ENCODE results near the gene MKRN2OS.

Gene MKRN2OS

DNA sequence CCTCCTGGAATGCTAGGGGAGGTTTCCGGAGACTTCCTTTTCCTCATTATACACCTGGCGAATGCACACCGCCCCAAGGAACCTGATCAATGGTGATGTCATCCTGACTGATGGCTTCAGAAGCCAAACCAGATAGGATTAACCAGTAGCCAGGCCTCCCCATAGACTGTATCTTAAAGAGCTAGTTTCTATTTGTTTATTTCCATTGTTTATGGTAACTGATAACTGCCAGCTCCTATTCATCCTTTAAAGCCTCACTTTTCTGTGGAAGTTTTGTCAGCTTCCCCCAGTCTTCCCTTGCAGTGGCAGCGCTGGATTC, at the start of gene MKRN2OS:
MKRN2OS (minus strand) TSS at position 27 of the 319 bp plus-strand sequence. CDS start 35 bp downstream, outside the sequence.
- no peak for DNase-seq (ENCODE audit: low read depth)

DNA sequence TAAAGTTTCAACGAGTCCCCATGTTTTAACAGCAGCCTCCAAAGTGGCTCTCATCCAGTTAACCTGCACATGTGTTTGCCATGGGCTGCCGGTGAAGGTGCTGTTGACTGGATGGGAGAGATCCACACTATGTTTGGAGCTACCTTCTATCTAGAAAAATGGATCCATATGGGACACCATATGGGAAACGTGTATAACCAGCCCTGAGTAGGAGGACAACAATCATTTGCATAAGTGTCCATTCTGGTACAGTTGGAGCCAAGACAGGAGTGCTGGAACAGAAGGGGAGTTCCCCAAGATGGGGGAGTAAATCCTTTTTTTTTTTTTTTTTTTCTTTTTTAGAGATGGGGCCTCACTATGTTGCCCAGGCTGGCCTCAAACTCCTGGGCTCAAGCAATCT, 48.2 kb upstream of the MKRN2OS start:
- no peak for DNase-seq (ENCODE audit: low read depth)

GRCh38 chr3:12591997-12592715, 46.9 kb upstream of the MKRN2OS start:
- no peak for DNase-seq (ENCODE audit: low read depth)

GRCh38 chr3:12591456-12591855, 46.2 kb upstream of the MKRN2OS start:
- no peak for DNase-seq (ENCODE audit: low read depth)

DNA sequence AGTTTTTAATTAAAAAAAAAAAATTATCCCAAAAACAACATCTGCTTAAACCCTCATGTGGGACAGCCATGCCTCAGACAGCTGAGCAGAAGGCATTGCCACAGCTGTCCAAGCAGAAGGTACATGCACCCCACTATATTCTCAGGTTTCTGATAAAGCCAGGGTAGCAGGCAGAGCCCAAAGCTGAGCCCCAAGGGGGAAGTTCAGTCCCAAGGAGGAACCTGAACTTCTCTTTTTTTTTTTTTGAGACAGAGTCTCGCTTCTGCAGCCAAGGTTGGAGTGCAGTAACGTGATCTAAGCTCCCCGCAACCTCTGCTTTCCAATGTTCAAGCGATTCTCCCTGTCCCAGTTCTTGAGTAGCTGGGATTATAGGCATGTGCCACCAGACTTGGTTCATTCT, 44.8 kb upstream of the MKRN2OS start:
- no peak for DNase-seq (ENCODE audit: low read depth)

GRCh38 chr3:12588039-12589009, 43.0 kb upstream of the MKRN2OS start:
- no peak for DNase-seq (ENCODE audit: low read depth)

DNA sequence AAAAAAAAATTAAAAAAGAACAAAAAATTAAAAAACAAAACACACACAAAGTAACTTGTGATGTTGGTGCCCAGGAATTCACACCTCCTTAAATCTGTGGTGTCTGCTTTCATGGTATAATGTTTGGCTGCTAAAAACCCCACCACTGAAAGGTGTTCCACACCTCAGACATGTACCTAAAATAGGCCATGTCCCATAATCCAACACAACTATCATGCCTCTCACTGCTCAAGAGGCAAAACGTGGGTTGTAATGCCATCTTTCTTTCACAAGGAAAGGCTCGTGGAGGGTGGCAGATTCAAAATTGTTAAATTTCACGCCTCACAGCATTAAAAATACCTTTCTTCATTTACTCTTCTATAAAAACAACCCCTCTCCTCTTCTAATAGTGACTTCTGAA, 41.1 kb upstream of the MKRN2OS start:
- no peak for DNase-seq (ENCODE audit: low read depth)

DNA sequence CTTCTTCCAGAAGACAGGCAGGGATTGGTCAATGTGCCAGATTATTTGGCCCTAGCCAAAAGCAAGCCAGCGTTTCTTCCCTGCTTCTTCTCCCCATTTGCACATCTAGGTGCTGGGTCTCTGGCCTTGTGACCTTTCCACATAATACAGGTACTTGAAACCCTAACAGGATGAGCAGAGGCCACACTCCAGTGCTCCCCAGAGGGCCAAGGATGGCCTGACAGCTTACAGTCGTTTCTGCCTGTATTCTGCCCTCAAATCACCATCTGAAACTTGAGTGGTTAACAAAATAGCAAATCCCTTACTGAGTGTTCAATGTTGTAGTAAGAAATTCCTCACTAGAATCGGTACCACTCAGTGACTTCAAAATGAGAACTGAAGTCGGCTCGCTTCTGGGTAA, 40.7 kb upstream of the MKRN2OS start:
- no peak for DNase-seq (ENCODE audit: low read depth)

DNA sequence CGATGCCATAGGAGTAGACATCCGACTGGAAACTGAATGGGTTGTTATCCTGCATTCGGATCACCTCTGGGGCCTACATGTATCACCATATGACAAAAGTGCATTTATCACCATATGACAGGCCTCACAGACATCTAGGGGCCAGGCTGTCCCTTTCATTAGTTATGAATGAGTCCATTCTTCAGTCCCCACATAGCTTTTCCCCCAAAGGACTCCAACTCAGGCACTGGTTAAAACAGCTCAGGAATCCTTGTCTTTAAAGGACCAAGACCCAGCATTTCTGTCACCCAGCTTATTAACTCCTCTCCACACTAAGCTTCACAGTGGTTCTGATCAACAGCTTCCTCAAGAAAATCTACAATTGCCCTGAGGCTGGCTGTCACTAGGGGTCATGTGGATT, 39.9 kb upstream of the MKRN2OS start:
- DNase-seq (ENCODE audit: low read depth) = no peak

DNA sequence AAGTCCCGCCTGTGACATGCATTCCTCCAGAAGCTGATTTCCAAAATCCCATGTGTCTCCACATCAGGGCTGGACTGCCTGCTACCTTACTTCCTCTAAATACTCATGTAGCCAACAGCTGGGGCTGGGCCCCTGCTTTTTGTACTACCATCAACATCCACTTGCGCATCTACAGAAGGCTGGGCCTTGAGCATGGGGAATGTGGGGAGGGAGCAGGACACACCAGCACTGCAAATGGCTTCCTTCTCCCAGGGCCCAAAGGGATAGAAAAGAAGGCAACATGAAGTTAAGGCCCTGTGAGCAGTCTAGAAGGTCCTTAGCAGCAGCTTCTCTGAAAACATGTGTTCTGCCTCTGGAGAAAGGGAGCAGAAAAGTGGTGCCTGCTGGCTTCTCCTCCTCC, 38.8 kb upstream of the MKRN2OS start:
- DNase-seq (ENCODE audit: low read depth) = no peak

DNA sequence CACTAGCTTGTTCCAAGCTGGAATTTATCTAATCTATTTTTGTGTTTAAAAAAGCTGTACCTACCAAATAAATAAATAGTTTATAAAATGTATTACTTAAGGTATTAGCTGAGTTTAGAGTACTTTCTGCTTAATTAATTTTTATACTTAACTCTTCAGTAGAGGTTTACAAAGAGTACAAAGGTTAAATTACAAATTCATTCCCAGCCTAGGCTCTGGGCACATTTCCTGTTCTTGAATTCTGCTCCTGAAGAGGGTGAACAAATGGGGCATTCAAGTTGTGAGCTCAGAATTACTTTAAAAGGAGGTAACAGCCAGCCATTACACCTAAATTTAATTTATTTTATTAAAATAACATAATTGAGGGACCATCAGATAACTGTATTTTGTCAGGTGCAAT, 38.0 kb upstream of the MKRN2OS start:
- no peak for DNase-seq (ENCODE audit: low read depth)

DNA sequence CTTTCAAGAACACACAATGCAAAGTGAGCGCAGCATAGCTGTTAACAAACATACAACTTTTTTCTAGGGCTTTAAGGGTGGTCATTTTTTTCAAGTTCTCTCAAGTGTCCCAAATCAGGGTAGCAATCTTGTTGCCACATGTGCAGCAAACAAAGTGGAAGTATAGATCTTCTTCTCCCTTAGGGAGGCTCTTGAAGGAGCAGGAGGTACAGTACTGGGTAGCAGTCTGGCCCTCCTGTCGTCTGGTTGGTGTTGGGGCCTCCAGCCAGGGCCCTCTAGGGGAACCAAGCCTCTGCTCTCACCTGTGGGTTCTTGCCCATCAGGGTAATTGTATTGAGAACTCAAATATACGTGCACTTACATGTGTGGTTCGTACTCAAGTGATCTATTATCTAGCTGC, 37.4 kb upstream of the MKRN2OS start:
- no peak for DNase-seq (ENCODE audit: low read depth)

GRCh38 chr3:12579905-12580304, 34.6 kb upstream of the MKRN2OS start:
- DNase-seq (ENCODE audit: low read depth) = no peak

DNA sequence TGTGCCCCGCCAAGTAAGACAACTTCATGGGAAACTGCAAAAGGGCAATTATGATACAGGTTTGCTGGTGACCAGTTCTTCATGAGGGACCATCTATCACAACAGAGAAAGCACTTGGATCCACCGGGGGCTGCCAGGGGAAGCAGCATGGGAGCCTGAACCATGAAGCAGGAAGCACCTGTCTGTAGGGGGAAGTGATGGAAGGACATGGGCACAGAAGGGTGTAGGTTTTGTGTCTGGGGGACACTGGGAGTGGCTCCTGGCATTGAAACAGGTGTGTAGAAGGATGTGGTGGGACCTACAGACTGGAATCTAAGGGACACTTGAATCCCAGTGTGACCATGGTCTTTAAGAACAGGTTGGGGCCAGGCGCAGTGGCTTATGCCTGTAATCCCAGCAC, 34.2 kb upstream of the MKRN2OS start:
- no peak for DNase-seq (ENCODE audit: low read depth)

- no peak for DNase-seq (ENCODE audit: low read depth)
These were observed 33.4 kb upstream of the MKRN2OS start for GRCh38 chr3:12578742-12579141.

GRCh38 chr3:12577379-12577778, 32.1 kb upstream of the MKRN2OS start:
- no peak for DNase-seq (ENCODE audit: low read depth)

DNA sequence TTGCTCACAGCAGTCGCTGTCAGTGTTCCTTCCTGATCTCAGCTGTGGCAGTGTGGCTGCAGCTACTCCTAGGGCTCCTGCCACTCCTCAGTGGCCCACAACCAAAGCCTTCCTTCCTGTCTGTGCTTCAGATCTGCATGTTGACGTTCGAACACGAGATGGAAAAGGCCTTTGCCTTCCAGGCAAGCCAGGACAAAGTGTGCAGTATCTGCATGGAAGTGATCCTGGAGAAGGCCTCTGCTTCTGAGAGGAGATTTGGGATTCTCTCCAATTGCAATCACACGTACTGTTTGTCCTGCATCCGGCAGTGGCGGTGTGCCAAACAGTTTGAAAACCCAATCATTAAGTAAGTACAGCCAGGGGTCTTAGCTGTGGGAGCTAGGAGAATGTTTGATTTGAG, 29.4 kb upstream of the MKRN2OS start:
- DNase-seq (ENCODE audit: low read depth) = no peak

DNA sequence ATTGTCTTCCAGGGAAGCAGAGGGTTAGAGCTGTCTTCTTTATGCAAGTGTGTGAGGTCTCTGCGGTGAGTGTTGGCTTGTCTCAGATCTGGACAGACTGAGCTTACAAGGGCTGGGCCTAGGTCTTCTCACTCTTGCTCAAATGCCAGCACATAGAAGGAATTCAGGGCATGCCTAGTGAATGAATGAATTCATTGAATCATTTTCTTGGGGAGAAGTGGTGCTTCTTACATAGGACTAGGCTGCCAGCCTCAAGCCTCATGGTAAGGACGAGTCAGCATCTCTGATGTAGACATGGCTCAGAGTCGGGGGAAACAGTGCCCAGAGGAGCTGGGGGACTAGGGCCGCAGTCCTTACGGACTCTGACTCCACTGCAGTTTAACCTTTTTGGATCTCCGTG, 28.8 kb upstream of the MKRN2OS start:
- DNase-seq (ENCODE audit: low read depth) = no peak

DNA sequence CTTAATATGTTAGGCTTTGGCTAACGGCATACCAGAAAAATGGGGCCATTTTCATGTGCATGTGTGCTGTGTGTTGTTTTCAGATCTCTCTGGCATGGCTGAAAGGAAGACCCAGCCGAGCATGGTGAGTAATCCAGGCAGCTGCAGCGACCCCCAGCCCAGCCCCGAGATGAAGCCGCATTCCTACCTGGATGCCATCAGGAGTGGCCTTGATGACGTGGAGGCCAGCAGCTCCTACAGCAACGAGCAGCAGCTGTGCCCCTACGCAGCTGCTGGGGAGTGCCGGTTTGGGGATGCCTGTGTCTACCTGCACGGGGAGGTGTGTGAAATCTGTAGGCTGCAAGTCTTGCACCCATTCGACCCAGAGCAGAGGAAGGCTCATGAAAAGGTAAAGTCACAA, 26.7 kb upstream of the MKRN2OS start:
- no peak for DNase-seq (ENCODE audit: low read depth)

- DNase-seq (ENCODE audit: low read depth) = no peak
These were observed 24.5 kb upstream of the MKRN2OS start for GRCh38 chr3:12569836-12570235.

DNA sequence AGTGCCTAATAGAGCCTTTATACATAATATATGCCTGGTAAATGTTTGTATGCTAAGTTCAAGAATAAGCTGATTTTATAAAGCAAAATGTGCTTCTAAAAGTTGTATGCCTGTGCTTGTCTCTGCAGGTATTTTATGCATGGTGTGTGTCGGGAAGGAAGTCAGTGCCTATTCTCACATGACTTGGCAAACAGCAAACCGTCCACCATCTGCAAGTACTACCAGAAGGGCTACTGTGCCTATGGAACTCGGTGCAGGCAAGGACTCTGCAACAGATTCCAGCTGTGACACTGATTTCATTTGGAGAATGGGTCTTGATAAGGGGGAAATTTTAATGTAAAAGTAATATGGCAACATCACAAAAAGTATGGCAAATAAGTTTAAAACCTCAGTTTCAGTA, 23.4 kb upstream of the MKRN2OS start:
- no peak for DNase-seq (ENCODE audit: low read depth)

- no peak for DNase-seq (ENCODE audit: low read depth)
These were observed 21.7 kb upstream of the MKRN2OS start for GRCh38 chr3:12566976-12567375.

DNA sequence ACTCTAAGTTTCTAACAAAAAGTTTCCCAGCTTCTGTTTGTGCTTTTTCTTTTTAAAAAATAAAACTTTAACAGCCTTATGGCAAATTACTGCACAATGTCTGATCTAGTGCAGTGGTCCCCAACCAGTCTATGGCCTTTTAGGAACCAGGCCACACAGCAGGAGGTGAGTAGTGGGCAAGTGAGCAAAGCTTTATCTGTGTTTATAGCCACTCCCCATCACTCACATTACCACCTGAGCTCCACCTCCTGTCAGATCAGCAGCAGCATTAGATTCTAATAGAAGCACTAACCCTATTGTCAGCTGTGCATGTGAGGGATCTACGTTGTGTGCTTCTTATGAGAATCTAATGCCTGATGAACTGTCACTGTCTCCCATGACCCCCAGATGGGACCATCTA, 17.2 kb upstream of the MKRN2OS start:
- DNase-seq (ENCODE audit: low read depth) = no peak

DNA sequence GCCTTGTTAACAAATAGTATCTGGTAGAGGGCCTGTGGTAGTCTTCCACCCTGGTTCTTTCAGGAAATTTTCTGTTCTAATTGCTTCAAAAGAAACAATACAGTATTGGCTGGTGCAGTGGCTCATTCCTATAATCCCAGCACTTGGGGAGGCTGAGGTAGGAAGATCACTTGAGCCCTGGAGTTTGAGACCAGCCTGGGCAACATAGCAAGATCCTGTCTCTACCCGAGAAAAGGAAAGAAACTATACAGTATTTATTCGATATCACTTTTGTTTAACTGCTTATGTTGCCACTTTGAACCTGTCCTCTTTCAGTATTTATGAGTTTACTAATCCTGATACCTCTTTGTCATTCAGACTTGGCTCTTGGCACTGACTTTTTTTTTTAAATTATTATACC, 16.1 kb upstream of the MKRN2OS start:
- no peak for DNase-seq (ENCODE audit: low read depth)

Measured in GM04503 (cell line).